Neuronal stem cell (in vitro differentiated cells): ENCODE data around the gene THAP3. TPM values are rescaled to one million over a fixed set of nuclear protein-coding genes. Genes with fewer than 3 reads are reported as not detected.

Source experiments
- DNase-seq: peaks from one replicate; pipeline ENCODE4 v3.0.0-alpha.2; 2013; ENCODE audit warnings: low spot score
- H2AFZ ChIP-seq: one replicate; pipeline ENCODE4 v1.6.1; 2013; ENCODE audit warnings: mild to moderate bottlenecking, low read length, inconsistent platforms
- H2AK5ac ChIP-seq: 2 replicates; pipeline ENCODE4 v1.6.1; 2013; ENCODE audit warnings: low read depth, mild to moderate bottlenecking, inconsistent platforms, low read length, moderate library complexity, mixed read lengths
- H2BK120ac ChIP-seq: 2 replicates; pipeline ENCODE4 v1.6.1; 2013; ENCODE audit warnings: low read depth, mild to moderate bottlenecking, inconsistent platforms, low read length, moderate library complexity, mixed read lengths
- H2BK12ac ChIP-seq: one replicate; pipeline ENCODE4 v1.6.1; 2013; ENCODE audit warnings: low read length, inconsistent platforms
- H2BK15ac ChIP-seq: 2 replicates; pipeline ENCODE4 v1.6.1; 2013; ENCODE audit warnings: mild to moderate bottlenecking, low read length, inconsistent platforms, mixed read lengths
- H2BK5ac ChIP-seq: one replicate; pipeline ENCODE4 v1.6.1; 2013; ENCODE audit warnings: inconsistent platforms, mild to moderate bottlenecking, low read length, moderate library complexity
- H3K14ac ChIP-seq: one replicate; pipeline ENCODE4 v1.6.1; 2013; ENCODE audit warnings: low read length, inconsistent platforms
- H3K18ac ChIP-seq: 2 replicates; pipeline ENCODE4 v1.6.1; 2013; ENCODE audit warnings: low read length, inconsistent platforms
- H3K23ac ChIP-seq: 2 replicates; pipeline ENCODE4 v1.6.1; 2013; ENCODE audit warnings: low read depth, mild to moderate bottlenecking, mixed read lengths, low read length, inconsistent platforms; ENCODE audit not compliant: poor library complexity
- H3K27ac ChIP-seq: replicated peaks from 3 replicates; pipeline ENCODE4 v1.5.1; 2013; ENCODE audit warnings: low read length, inconsistent platforms
- H3K27me3 ChIP-seq, 3 experiments: 2 replicates each; pipeline ENCODE4 v1.6.1; 2013; ENCODE audit warnings: low read length in 3 of 3, mild to moderate bottlenecking in 2 of 3, inconsistent platforms in 1 of 3, low read depth in 1 of 3, mixed read lengths in 1 of 3, moderate library complexity in 1 of 3; ENCODE audit not compliant: control insufficient read depth in 3 of 3, insufficient read depth in 3 of 3
- H3K36me3 ChIP-seq, 2 donors: replicated peaks in 1 of 2; 2 replicates each; pipeline ENCODE4 v1.6.1; 2013; ENCODE audit warnings: low read length in 2 of 2; ENCODE audit not compliant: control insufficient read depth in 2 of 2, insufficient read depth in 2 of 2
- H3K4ac ChIP-seq: 2 replicates; pipeline ENCODE4 v1.6.1; 2013; ENCODE audit warnings: inconsistent platforms, mild to moderate bottlenecking, low read length, moderate library complexity
- H3K4me1 ChIP-seq, 2 donors: 1 replicate in 1 of 2; 2 replicates in 1 of 2; pipeline ENCODE4 v1.6.1; 2013; ENCODE audit warnings: low read length in 2 of 2, low read depth in 1 of 2; ENCODE audit not compliant: control insufficient read depth in 2 of 2, insufficient read depth in 1 of 2
- H3K4me2 ChIP-seq: one replicate; pipeline ENCODE4 v1.6.1; 2013; ENCODE audit warnings: mild to moderate bottlenecking, low read length, inconsistent platforms; ENCODE audit not compliant: insufficient read depth, poor library complexity, severe bottlenecking
- H3K4me3 ChIP-seq, 2 donors: 2 replicates each; pipeline ENCODE4 v1.5.1; 2013; ENCODE audit warnings: low read length in 2 of 2, mild to moderate bottlenecking in 2 of 2, inconsistent platforms in 1 of 2, moderate library complexity in 1 of 2
- H3K79me1 ChIP-seq: one replicate; pipeline ENCODE4 v1.6.1; 2013; ENCODE audit warnings: low read depth, mild to moderate bottlenecking, inconsistent platforms, low read length, moderate library complexity
- H3K9ac ChIP-seq: one replicate; pipeline ENCODE4 v1.6.1; 2013; ENCODE audit warnings: mild to moderate bottlenecking, low read depth, low read length, inconsistent platforms; ENCODE audit not compliant: poor library complexity
- H3K9me3 ChIP-seq, 2 donors: replicated peaks in 1 of 2; 2 replicates each; pipeline versions ENCODE3 to v1.6.1; 2013; ENCODE audit warnings: low read length in 2 of 2, mild to moderate bottlenecking in 2 of 2, inconsistent platforms in 1 of 2, low read depth in 1 of 2, mixed read lengths in 1 of 2, moderate library complexity in 1 of 2; ENCODE audit not compliant: control insufficient read depth in 2 of 2, insufficient read depth in 1 of 2
- H4K8ac ChIP-seq: one replicate; pipeline ENCODE4 v1.6.1; 2013; ENCODE audit warnings: low read depth, mild to moderate bottlenecking, inconsistent platforms, low read length, moderate library complexity
- H4K91ac ChIP-seq: one replicate; pipeline ENCODE4 v1.6.1; 2013; ENCODE audit warnings: low read length, low read depth, mild to moderate bottlenecking, inconsistent platforms; ENCODE audit not compliant: poor library complexity
- WGBS, 2 donors: extraction: QIAGEN DNeasy Blood & Tissue Kit; methylation state at CpG; one replicate each; pipeline ENCODE4 v1.1.7; 2013; ENCODE audit warnings: missing lambda C conversion rate in 2 of 2, mixed read lengths in 1 of 2; ENCODE audit not compliant: insufficient read length in 2 of 2, insufficient replicate concordance in 1 of 2; ENCODE audit errors: extremely low coverage in 2 of 2; 5-methylcytosine and 5-hydroxymethylcytosine counted together
- polyA plus RNA-seq, 2 experiments: library from polyadenylated mRNA; stranded (reverse); fragments of 200-250 nt; gene quantifications; one replicate each; pipeline ENCODE4 v1.2.3, GENCODE V29; 2013

The THAP3 gene
- 25.4 TPM for polyA plus RNA-seq (2013, experiment 1 of 2)
- polyA plus RNA-seq (2013, experiment 2 of 2) = 26.7 TPM

- Histone ChIP-seq H3K36me3 (peaks cover 52 to 86% of the 10 kb centered on the region in 2 donors), H3K23ac (peak within 1 kb of the TSS; percentile 86), H3K4me3 (peak within 1 kb of the TSS; percentile 82 to 94), H2BK5ac (peak within 1 kb of the TSS; percentile 75), H2AK5ac (peak within 1 kb of the TSS; percentile 61), H3K14ac (peak within 1 kb of the TSS; percentile 74), H3K9ac (peak within 1 kb of the TSS; percentile 92), H4K91ac (no peak within 1 kb of the TSS), H2BK15ac (peak within 1 kb of the TSS; percentile 39), H3K4ac (no peak within 1 kb of the TSS), H3K79me1 (peaks cover 20% of the 10 kb centered on the region), H4K8ac (peak within 1 kb of the TSS; percentile 53), H3K4me1 (peaks cover 5 to 8% of the 10 kb centered on the region in 2 donors), H3K27ac (peak within 1 kb of the TSS; percentile 85), H3K4me2 (peak within 1 kb of the TSS; percentile 85), H3K9me3 (peaks cover 0 to 2% of the 10 kb centered on the region in 2 donors), H3K18ac (peak within 1 kb of the TSS; percentile 94), H2BK12ac (peak within 1 kb of the TSS; percentile 5), H2AFZ (peak within 1 kb of the TSS; percentile 95), H2BK120ac (peak within 1 kb of the TSS; percentile 17), H3K27me3 (peaks cover 0 to 2% (median 0%) of the 10 kb centered on the region in 3 experiments)
- DNase-seq = peak; percentile 87
- WGBS, 2 donors = no CpG with 5 or more reads among the region's 73 CpGs
Measured at GRCh38 chr1:6624710-6625583, at the start of gene THAP3. Gene THAP3 (plus strand): TSS chr1:6624868. CDS start chr1:6625219, 351 bp downstream.

- no peak overlapping the region for H3K14ac ChIP-seq
- H2BK120ac ChIP-seq = no peak overlapping the region
- no peak overlapping the region for H3K18ac ChIP-seq
- no peak overlapping the region for H4K91ac ChIP-seq
- H3K23ac ChIP-seq = no peak overlapping the region
- H3K79me1 ChIP-seq = peaks cover 10% of the 10 kb centered on the region
- H3K4me3 ChIP-seq = no peak overlapping the region
- no CpG with 5 or more reads among the region's 6 CpGs for WGBS, 2 donors
- H2AFZ ChIP-seq = peak overlapping the region; percentile 36
- no peak for DNase-seq
- H3K27me3 ChIP-seq = no peaks in the 10 kb centered on the region
- peaks cover 6 to 11% of the 10 kb centered on the region in 2 donors for H3K36me3 ChIP-seq
- no peak overlapping the region for H4K8ac ChIP-seq
- no peak overlapping the region for H3K4me2 ChIP-seq
- H2AK5ac ChIP-seq = no peak overlapping the region
- no peak overlapping the region for H2BK15ac ChIP-seq
- no peak overlapping the region for H3K27ac ChIP-seq
- H3K4me1 ChIP-seq = peaks cover 14 to 27% of the 10 kb centered on the region in 2 donors
- H3K9me3 ChIP-seq = no peaks in the 10 kb centered on the region
- no peak overlapping the region for H2BK5ac ChIP-seq
- H3K4ac ChIP-seq = no peak overlapping the region
- H2BK12ac ChIP-seq = no peak overlapping the region
- no peak overlapping the region for H3K9ac ChIP-seq
Measured at GRCh38 chr1:6577831-6578525, 46.7 kb upstream of the THAP3 start.

GRCh38 chr1:6578624-6579373 lies 45.9 kb upstream of the THAP3 start:
- Histone ChIP-seq H3K4ac (peak overlapping the region; percentile 53), H4K8ac (peak overlapping the region; percentile 52), H2AFZ (peak overlapping the region; percentile 91), H2AK5ac (peak overlapping the region; percentile 63), H2BK12ac (peak overlapping the region; percentile 14), H3K36me3 (peaks cover 6 to 11% of the 10 kb centered on the region in 2 donors), H3K14ac (peak overlapping the region; percentile 77), H2BK15ac (peak overlapping the region; percentile 11), H3K18ac (peak overlapping the region; percentile 95), H3K4me1 (peaks cover 14 to 27% of the 10 kb centered on the region in 2 donors), H3K9ac (peak overlapping the region; percentile 74), H2BK5ac (peak overlapping the region; percentile 83), H3K27me3 (no peaks in the 10 kb centered on the region), H3K23ac (no peak overlapping the region), H3K4me3 (peak overlapping the region in 1 of 2 donors; percentile 69), H2BK120ac (peak overlapping the region; percentile 52), H3K4me2 (no peak overlapping the region), H3K27ac (peak overlapping the region; percentile 65), H3K79me1 (peaks cover 10% of the 10 kb centered on the region), H4K91ac (peak overlapping the region; percentile 7), H3K9me3 (no peaks in the 10 kb centered on the region)
- DNase-seq = no peak
- no CpG with 5 or more reads among the region's 14 CpGs for WGBS, 2 donors
